ENCODE data around the gene TBL1XR1. TPM values are rescaled to one million over a fixed set of nuclear protein-coding genes. Genes with fewer than 3 reads are reported as not detected.
A peak's percentile ranks its signal among the peaks of the same experiment; 100 is the strongest.

The TBL1XR1 gene
- total and polyA plus RNA-seq, 2 of the 8 experiments (the other 6 are each of a cell fraction or from before 2014, with no cell fraction given) = 28.1 to 147 TPM

DNA sequence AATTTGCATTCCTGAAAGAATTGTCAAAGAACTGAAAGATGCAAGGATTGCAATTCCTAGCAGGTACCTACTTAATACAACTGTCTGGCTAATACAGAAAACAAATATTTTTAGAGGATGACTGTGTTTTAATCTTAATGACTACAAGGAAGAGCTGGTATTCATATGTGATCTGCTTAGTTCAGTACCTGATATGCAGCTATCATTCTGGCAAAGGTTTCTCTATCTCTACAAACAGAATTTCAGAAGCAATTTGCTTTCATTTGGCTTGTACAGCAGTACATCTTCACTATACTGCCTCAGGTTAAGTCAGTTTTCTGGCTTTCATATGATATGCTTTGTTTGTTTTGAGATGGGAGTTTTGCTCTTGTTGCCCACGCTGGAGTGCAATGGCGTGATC is 51.3 kb downstream of the TBL1XR1 start:
- no peak overlapping the region for H2BK120ac ChIP-seq (replicated peaks; ENCODE audit: low read depth, low read length)
- H3K9ac ChIP-seq (replicated peaks in 1 of 4; ENCODE audit: extremely low read depth in 1 of 4, low read depth in 3 of 4, low read length in 3 of 4) = no peak overlapping the region
- no peaks in the 10 kb centered on the region for H3K27me3 ChIP-seq (replicated peaks in 1 of 4; ENCODE audit: control insufficient read depth in 3 of 4, extremely low read depth in 1 of 4, insufficient read depth in 3 of 4, low read length in 3 of 4)
- no peak overlapping the region for H2BK15ac ChIP-seq (ENCODE audit: low read length)
- H3K79me1 ChIP-seq (ENCODE audit: low read depth, low read length) = peaks cover 6% of the 10 kb centered on the region
- H3K27ac ChIP-seq (ENCODE audit: low read depth, low read length) = no peak overlapping the region
- ChIA-PET POLR2A (ENCODE audit: partially characterized antibody) (interaction anchor here (1.0 kb wide), 1 partner anchor 28 kb away, joined by 3 read pairs; no protein-coding TSS in a partner anchor), CTCF (ENCODE audit: partially characterized antibody) (interaction anchor here (1.0 to 1.2 kb wide), 3 partner anchors 83 to 373 kb away, joined by 3 read pairs; no protein-coding TSS in a partner anchor)
- H3K18ac ChIP-seq (ENCODE audit: extremely low read depth, low read length) = no peak overlapping the region
- no peak overlapping the region for H4K8ac ChIP-seq (ENCODE audit: extremely low read depth, insufficient read depth, low read length)
- no peak overlapping the region for H2BK12ac ChIP-seq (ENCODE audit: low read depth, low read length)
- H2AFZ ChIP-seq (ENCODE audit: low read length) = no peak overlapping the region
- H3K4me3 ChIP-seq (ENCODE audit: extremely low read depth in 1 of 4, insufficient read depth in 2 of 4, low read depth in 3 of 4, low read length in 4 of 4) = no peak overlapping the region
- no peaks in the 10 kb centered on the region for H3K9me3 ChIP-seq (ENCODE audit: insufficient read depth in 2 of 2, low read depth in 1 of 2, low read length in 1 of 2)
- H4K20me1 ChIP-seq (replicated peaks in 1 of 2; ENCODE audit: control insufficient read depth in 1 of 2, insufficient read depth in 2 of 2, low read length in 2 of 2) = peaks cover 24 to 30% of the 10 kb centered on the region in 2 experiments
- peaks cover 0 to 3% (median 0%) of the 10 kb centered on the region in 4 experiments; a peak in 1 of 8 replicates for H3K36me3 ChIP-seq (ENCODE audit: control insufficient read depth in 2 of 4, insufficient read depth in 4 of 4, low read length in 3 of 4)
- H4K5ac ChIP-seq (ENCODE audit: insufficient read length, low read depth, low read length) = no peak overlapping the region
- no peak overlapping the region for H2BK20ac ChIP-seq (ENCODE audit: low read length)
- H3K23me2 ChIP-seq (ENCODE audit: low read depth, low read length) = no peaks in the 10 kb centered on the region
- DNase-seq (ENCODE audit: low read depth in 1 of 2, low spot score in 2 of 2) (no peak), FAIRE-seq (no peak)
- no peak overlapping the region for H3K14ac ChIP-seq (ENCODE audit: insufficient read length)
- peaks cover 37 to 100% of the 10 kb centered on the region in 2 experiments for H3K79me2 ChIP-seq (ENCODE audit: control insufficient read depth in 1 of 2, insufficient read depth in 2 of 2, low read length in 2 of 2)
- no peak overlapping the region for H3K23ac ChIP-seq (ENCODE audit: insufficient read length)
- 0 out of 4 replicates have a peak overlapping the region, but pooled peaks of 1 of the 2 experiments have one; percentile 10 for H3K4me2 ChIP-seq (ENCODE audit: insufficient read depth in 1 of 2, low read depth in 2 of 2, low read length in 2 of 2)
- no peak overlapping the region for H2AK5ac ChIP-seq (ENCODE audit: low read depth, low read length)
- 88% methylated on average over 2 of the region's 2 CpGs; no CpG with 5 or more reads in 1 of the 2 experiments for WGBS, 2 experiments (ENCODE audit: extremely low coverage in 1 of 2, insufficient coverage in 1 of 2, insufficient read length in 1 of 2, insufficient replicate concordance in 2 of 2, low coverage in 1 of 2, low lambda C conversion rate in 2 of 2, missing lambda C conversion rate in 1 of 2)
- no peak overlapping the region for H3K56ac ChIP-seq (replicated peaks; ENCODE audit: insufficient read length, low read depth, low read length)
- no peak overlapping the region for H2BK5ac ChIP-seq (ENCODE audit: low read depth, low read length)
- no peak overlapping the region for H4K91ac ChIP-seq (replicated peaks; ENCODE audit: insufficient read length, low read length)
- H3K4ac ChIP-seq (replicated peaks; ENCODE audit: insufficient read length, low read depth, low read length) = no peak overlapping the region
- peaks cover 2 to 16% (median 8%) of the 10 kb centered on the region in 4 experiments; a peak in 5 of 7 replicates for H3K4me1 ChIP-seq (replicated peaks in 1 of 4; ENCODE audit: control insufficient read depth in 3 of 4, insufficient read depth in 4 of 4, low read length in 3 of 4)
- TF ChIP-seq TAF7 (optimal IDR thresholded peaks at IDR 0.05; ENCODE audit: borderline replicate concordance, low read depth, low read length) (no peak), USF2 (IDR thresholded peaks at IDR 0.05; ENCODE audit: low read length) (no peak), EP300 (IDR thresholded peaks at IDR 0.05; ENCODE audit: borderline replicate concordance in 1 of 2, low read depth in 2 of 2, low read length in 2 of 2) (no peak), NANOG (IDR thresholded peaks at IDR 0.05; ENCODE audit: insufficient read depth, low read depth, low read length, poor library complexity, severe bottlenecking) (no peak), POLR2A (IDR thresholded peaks at IDR 0.05; ENCODE audit: control extremely low read depth in 1 of 2, low read depth in 2 of 2, low read length in 2 of 2) (no peak), SP2 (IDR thresholded peaks at IDR 0.05; ENCODE audit: low read length) (no peak), BRCA1 (IDR thresholded peaks at IDR 0.05; ENCODE audit: low read depth, low read length) (no peak), NRF1 (IDR thresholded peaks at IDR 0.05; ENCODE audit: low read depth, low read length) (no peak), SUZ12 (IDR thresholded peaks at IDR 0.05; ENCODE audit: low read length) (no peak), RFX5 (IDR thresholded peaks at IDR 0.05; ENCODE audit: borderline replicate concordance, low read depth, low read length) (no peak), TAF1 (IDR thresholded peaks at IDR 0.05; ENCODE audit: low read depth, low read length) (no peak)
- TF ChIP-seq, protein P1, sequence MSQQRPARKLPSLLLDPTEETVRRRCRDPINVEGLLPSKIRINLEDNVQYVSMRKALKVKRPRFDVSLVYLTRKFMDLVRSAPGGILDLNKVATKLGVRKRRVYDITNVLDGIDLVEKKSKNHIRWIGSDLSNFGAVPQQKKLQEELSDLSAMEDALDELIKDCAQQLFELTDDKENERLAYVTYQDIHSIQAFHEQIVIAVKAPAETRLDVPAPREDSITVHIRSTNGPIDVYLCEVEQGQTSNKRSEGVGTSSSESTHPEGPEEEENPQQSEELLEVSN (IDR thresholded peaks at IDR 0.05) = no peak

Data from H1 (cell line).